Glutamatergic neuron (in vitro differentiated cells): ENCODE results near the gene TRIM67. TPM values are rescaled to one million over a fixed set of nuclear protein-coding genes. Genes with fewer than 3 reads are reported as not detected.

Source experiments
- DNase-seq: peaks from one replicate; pipeline ENCODE4 v3.0.0; 2022
- H3K27ac Mint-ChIP-seq: one replicate; pipeline ENCODE4 v1.8.0; 2020; ENCODE audit warnings: mild to moderate bottlenecking, mixed read lengths, inconsistent platforms; ENCODE audit not compliant: unreplicated experiment
- H3K27me3 Mint-ChIP-seq: one replicate; pipeline ENCODE4 v1.8.0; 2020; ENCODE audit warnings: mild to moderate bottlenecking, moderate library complexity, mixed read lengths, inconsistent platforms; ENCODE audit not compliant: unreplicated experiment
- H3K36me3 Mint-ChIP-seq: one replicate; pipeline ENCODE4 v1.8.0; 2020; ENCODE audit warnings: mild to moderate bottlenecking, mixed read lengths, inconsistent platforms; ENCODE audit not compliant: unreplicated experiment
- H3K4me1 Mint-ChIP-seq: one replicate; pipeline ENCODE4 v1.8.0; 2020; ENCODE audit warnings: mild to moderate bottlenecking, low read depth, mixed read lengths, inconsistent platforms; ENCODE audit not compliant: unreplicated experiment
- H3K4me3 Mint-ChIP-seq: one replicate; pipeline ENCODE4 v1.8.0; 2020; ENCODE audit warnings: mild to moderate bottlenecking, mixed read lengths, inconsistent platforms; ENCODE audit not compliant: unreplicated experiment
- H3K9me3 Mint-ChIP-seq: one replicate; pipeline ENCODE4 v1.8.0; 2020; ENCODE audit warnings: mild to moderate bottlenecking, moderate library complexity, mixed read lengths, inconsistent platforms; ENCODE audit not compliant: unreplicated experiment
- CTCF ChIP-seq: fragments of 200-600 bp; sonication (generic); IDR thresholded peaks from one replicate; pipeline ENCODE4 v1.5.0; 2021; ENCODE audit not compliant: partially characterized antibody, unreplicated experiment
- total RNA-seq: library from RNA; stranded (reverse); fragmentation: NEBNext Ultra II Directional; extraction: Animal tissue kit (Norgen Biotek cat#: 25700); gene quantifications from one replicate; pipeline ENCODE4 v1.2.1, GENCODE V29; 2021; ENCODE audit not compliant: unreplicated experiment

Gene TRIM67
- total RNA-seq, 1 donor from 2014 or later: 3.9 TPM

DNA sequence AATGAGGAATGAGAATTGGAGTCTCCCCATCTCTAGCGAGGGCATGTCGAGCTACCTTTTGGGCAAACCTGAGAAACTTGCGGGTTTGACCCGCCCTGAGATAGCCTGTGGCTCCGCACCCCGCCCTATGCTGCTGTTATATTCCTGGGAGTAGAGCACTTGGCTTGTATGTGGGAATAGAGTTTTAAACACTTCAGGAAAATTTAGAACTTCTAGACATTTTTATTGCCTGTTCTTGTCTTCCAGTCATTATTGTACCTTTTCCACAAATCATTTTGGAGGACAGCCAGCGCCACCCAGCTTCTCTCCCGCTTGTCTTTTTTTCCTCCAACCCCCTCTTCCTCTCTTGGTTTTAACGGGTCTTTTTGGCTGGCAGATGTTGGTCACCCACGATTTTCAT lies 79.9 kb downstream of the TRIM67 start:
- DNase-seq: no peak
- Mint-ChIP-seq H3K9me3 (no peaks in the 10 kb centered on the region), H3K27me3 (no peaks in the 10 kb centered on the region), H3K36me3 (no peaks in the 10 kb centered on the region), H3K27ac (peak overlapping the region; percentile 83), H3K4me1 (peaks cover 4% of the 10 kb centered on the region), H3K4me3 (peak overlapping the region; percentile 99)
- no peak for TF ChIP-seq CTCF

- DNase-seq: no peak
- no peak overlapping the region for H3K27ac Mint-ChIP-seq
- no peaks in the 10 kb centered on the region for H3K27me3 Mint-ChIP-seq
- H3K4me3 Mint-ChIP-seq: peak overlapping the region; percentile 99
- H3K36me3 Mint-ChIP-seq: no peaks in the 10 kb centered on the region
- TF ChIP-seq CTCF: no peak
- H3K4me1 Mint-ChIP-seq: peaks cover 4% of the 10 kb centered on the region
- no peaks in the 10 kb centered on the region for H3K9me3 Mint-ChIP-seq
These were observed 80.8 kb downstream of the TRIM67 start for GRCh38 chr1:231242516-231243198.

GRCh38 chr1:231248778-231249177 lies 86.9 kb downstream of the TRIM67 start:
- H3K36me3 Mint-ChIP-seq: no peaks in the 10 kb centered on the region
- H3K4me3 Mint-ChIP-seq: no peak overlapping the region
- H3K27me3 Mint-ChIP-seq: peaks cover 2% of the 10 kb centered on the region
- H3K4me1 Mint-ChIP-seq: no peaks in the 10 kb centered on the region
- no peak for TF ChIP-seq CTCF
- no peaks in the 10 kb centered on the region for H3K9me3 Mint-ChIP-seq
- DNase-seq: no peak
- no peak overlapping the region for H3K27ac Mint-ChIP-seq

DNA sequence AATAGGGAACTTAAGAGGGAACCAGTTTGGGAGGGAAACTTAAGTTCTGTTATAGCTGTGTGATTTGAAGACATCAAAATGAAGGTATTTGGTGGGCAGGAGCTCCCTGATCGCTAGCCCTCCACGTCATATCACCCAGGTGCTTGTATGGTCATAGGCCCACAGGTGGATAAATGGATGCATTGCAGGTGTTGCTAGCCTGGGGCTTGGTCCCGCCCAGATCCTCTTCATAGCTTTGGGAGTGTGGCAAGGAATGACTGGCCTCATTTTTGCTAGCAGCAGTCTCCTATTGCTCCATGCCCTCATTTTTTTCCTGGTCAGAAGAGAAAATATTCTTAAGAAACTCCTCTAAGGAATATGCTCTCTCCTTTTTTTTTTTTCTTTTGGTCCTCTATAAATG lies 90.5 kb downstream of the TRIM67 start:
- Mint-ChIP-seq H3K4me1 (no peaks in the 10 kb centered on the region), H3K9me3 (no peaks in the 10 kb centered on the region), H3K4me3 (no peak overlapping the region), H3K36me3 (peaks cover 3% of the 10 kb centered on the region), H3K27ac (no peak overlapping the region), H3K27me3 (peaks cover 3% of the 10 kb centered on the region)
- TF ChIP-seq CTCF: no peak
- DNase-seq: no peak

DNA sequence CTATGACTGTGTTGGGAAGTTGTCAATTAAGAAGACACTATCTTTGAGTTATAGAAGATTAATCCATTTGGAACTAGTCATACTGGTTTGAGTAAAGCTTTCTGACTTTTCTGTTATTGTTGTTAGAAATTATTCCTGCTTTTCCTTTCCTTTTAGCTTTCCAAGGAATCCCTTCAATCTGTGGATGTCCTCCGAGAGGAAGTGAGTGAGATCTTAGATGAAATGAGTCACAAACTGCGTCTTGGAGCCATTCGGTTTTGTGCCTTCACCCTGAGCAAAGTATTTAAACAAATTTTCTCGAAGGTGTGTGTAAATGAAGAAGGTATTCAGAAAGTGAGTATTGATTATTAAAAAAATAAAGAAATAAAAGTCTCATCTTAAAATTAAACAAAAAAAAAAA lies 98.5 kb downstream of the TRIM67 start:
- H3K27me3 Mint-ChIP-seq: no peaks in the 10 kb centered on the region
- peaks cover 9% of the 10 kb centered on the region for H3K36me3 Mint-ChIP-seq
- no peak for TF ChIP-seq CTCF
- H3K4me1 Mint-ChIP-seq: peaks cover 3% of the 10 kb centered on the region
- no peak overlapping the region for H3K4me3 Mint-ChIP-seq
- DNase-seq: no peak
- H3K27ac Mint-ChIP-seq: no peak overlapping the region
- H3K9me3 Mint-ChIP-seq: no peaks in the 10 kb centered on the region
